Subcutaneous preadipocyte (primary cell): ENCODE measurements around the gene CSTPP1. TPM values are rescaled to one million over a fixed set of nuclear protein-coding genes. Genes with fewer than 3 reads are reported as not detected.

Experiments
- small RNA-seq: library from RNA; depleted of rRNA; stranded (forward); fragments of <200 nt; gene quantifications from one replicate; pipeline ENCODE3, GENCODE V24; 2012
- total RNA-seq: library from RNA; depleted of rRNA; stranded (reverse); fragments of >200 nt; gene quantifications from 2 replicates; pipeline ENCODE4 v1.2.3, GENCODE V29; 2012

CSTPP1 gene, protein sequence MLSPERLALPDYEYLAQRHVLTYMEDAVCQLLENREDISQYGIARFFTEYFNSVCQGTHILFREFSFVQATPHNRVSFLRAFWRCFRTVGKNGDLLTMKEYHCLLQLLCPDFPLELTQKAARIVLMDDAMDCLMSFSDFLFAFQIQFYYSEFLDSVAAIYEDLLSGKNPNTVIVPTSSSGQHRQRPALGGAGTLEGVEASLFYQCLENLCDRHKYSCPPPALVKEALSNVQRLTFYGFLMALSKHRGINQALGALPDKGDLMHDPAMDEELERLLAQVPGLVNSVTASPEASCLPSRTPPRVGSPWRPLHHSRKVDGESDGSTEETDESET
- total RNA-seq: 21.7 and 30.9 TPM in 2 replicates

DNA sequence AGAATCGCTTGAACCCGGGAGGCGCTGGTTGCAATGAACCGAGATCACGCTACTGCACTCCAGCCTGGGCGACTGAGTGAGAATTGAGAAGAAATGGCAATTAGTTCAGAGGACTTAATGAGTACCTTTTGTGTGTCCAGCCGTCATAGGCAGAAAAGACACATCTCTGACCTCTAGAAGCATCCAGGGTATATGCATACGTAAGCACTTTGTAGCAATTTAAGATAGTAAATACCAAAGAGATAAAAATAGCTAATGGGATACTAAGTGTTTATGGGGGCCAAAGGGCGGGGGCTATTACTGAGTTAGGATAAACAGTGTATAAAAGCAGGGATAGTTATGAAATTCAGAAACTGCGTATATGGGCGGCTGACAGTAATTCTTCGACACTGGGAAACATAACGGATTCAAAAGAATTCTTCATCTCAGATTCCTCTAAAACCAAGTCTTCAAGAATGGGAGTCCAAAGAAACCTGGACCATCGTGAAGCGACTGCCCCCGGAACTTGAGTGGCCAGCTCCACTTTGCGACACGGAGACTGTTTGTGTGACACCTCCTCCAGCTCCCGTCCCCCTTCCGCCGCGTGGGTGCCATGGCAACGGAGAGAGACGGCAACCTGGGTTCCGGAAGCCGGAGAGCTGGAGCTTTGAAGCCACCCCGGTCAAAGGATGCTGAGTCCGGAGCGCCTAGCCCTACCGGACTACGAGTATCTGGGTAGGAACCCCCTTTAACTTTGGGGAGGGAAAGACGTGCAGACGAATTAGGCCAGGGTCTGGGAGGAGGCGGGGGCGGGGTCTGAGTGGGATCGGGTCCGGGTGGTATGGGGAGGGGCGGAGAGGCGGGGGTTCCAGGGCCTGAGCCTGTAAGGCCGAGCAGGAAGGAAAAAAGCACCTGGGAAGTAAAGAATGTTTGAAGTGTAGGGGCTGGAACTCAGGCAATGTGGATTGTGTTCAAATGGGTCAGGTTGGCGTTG lies at the start of gene CSTPP1:
Gene CSTPP1 (plus strand): TSS at position 624 of the 973 bp plus-strand sequence. CDS start 45 bp downstream, at position 669.

DNA sequence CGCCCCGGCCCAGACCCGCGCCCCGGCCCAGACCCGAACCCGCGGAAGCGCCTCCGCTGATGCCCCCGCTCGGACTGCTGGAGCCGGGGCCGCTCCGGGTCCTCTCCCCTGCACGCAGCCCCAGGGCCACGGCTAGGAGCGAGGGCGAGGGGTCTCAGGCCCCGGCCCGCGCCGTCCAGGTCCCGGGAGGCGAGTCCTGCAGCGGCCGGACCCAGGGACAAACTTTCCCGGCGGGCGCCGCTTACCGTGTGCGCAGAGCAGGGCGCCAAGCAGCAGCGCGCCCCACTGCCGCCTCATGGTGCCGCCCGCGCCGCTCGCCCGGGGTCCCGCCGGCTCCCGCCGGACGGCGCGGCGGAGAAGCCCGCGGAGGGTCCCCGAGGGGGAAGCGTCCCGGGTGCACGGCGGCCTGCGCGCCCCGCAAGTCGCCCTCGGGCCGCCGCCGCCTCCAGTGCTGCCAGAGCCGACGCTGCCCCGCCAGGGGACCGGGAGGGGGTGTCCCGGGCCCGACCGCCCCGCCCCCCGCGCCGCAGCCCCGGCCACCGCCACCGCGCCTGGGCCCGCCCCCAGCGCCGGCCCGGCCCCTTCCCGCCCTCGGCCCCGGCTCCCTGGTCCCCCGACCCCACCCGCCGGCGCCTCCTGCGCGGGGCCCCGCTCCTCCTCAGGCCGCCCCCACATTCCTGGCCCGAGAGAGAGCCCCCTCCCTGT lies 18.3 kb upstream of the CSTPP1 start, which contains the start of gene LRP4:
Gene LRP4 (minus strand): TSS at position 468 of the 705 bp plus-strand sequence. CDS start 171 bp downstream, at position 297.

DNA sequence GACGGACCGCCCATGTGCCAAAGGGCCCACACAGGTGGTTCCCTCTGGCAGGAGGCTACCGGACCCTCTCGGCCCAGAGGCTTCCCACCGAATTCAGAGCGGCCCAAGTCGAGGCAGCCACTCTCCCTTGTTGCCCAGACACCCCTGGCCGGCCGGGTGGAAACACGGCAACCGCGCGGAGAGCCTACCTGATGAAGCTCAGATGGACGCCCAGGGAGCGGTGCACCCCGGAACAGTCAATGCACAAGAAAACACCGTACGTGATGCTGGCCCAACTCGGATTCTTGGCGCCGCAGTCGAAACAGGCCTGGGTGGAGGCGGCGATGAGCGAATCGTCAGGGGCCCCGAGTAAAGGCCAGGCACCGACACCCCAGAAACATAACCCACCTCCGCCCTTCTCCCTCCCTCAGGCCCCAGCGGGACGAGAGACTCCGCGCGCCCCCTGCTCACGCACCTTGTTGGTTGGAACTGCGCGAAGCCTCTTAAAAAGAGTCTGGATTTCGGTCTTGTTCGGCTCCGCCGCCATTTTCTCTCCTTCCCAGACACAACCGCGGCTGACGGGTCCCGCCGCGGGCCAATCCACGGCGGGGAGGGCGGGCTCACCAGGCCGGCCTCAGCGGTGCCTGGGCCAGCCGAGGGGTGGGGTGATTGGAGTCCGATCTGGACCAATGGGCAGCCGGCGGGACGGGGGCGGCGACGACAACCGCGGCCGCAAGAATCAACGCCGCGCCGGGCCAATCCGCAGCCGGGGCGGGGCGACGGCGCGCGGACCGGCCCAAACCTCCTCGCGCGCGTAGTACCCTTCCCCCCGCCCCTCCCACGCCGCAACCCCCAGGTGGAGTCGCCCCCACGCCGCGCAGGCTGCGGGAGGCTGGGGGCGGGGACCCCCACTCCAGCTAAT lies 240.0 kb downstream of the CSTPP1 start, which contains the start of gene ARFGAP2:
Gene ARFGAP2 (minus strand): TSS at position 552 of the 901 bp plus-strand sequence. CDS start 26 bp downstream, at position 526.

DNA sequence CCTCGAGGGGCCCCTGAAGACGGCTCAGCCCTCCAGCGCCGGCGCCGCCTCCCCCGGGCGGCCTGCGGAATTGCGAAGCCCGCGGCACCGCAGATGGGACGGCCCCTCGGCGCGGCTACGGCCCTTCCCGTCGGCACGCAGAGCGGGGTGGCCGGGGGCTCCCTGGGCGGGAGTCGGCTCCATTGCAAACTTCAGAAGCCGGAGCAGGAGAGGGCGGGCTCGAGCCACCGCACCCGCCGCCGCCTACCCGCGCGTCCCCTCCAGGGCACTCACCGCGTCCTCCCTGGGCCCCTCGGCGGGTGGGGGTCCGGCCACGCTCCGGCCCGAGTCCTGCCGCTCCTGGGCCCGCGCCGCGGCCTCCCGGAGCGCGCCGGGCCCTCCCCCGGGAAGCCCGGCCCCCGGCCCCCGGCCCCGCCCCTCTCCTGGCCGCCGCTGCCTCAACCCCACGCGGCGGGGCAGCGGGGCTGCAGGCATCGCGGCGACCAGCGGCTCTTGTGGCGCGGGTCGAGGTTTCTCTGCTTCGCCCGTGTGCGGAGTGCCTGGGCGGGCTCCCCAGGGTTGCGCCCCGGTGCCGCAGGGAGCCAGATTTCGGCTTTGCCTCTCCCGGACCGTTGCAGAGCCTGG lies 249.6 kb downstream of the CSTPP1 start, which contains the start of gene PACSIN3:
Gene PACSIN3 (minus strand): TSS at position 359 of the 624 bp plus-strand sequence. CDS start 3,707 bp downstream, outside the sequence.

Small RNA genes lying within 50 kb of the gene (small RNA-seq; reads per million reads assigned to genes)
- not detected for gene MIR6745

Other genes starting within 250 kb of the CSTPP1 start
- gene ARHGAP1, start 236.1 kb upstream of the CSTPP1 start, total RNA-seq: 43.2 and 47.4 TPM in 2 replicates
- gene ZNF408, start 235.7 kb upstream of the CSTPP1 start, total RNA-seq: 8.5 and 9.4 TPM in 2 replicates
- gene F2, start 217.5 kb upstream of the CSTPP1 start, total RNA-seq: not detected in 2 replicates
- 68.3 and 104 TPM in 2 replicates for gene CKAP5, start 90.5 kb upstream of the CSTPP1 start, total RNA-seq
- gene LRP4, start 18.2 kb upstream of the CSTPP1 start, total RNA-seq: 3.3 and 5.1 TPM in 2 replicates
- 94.4 and 122 TPM in 2 replicates for gene ARFGAP2, start 240.1 kb downstream of the CSTPP1 start, total RNA-seq
- 9.9 and 14.1 TPM in 2 replicates for gene PACSIN3, start 249.7 kb downstream of the CSTPP1 start, total RNA-seq